H1 (cell line): ENCODE data around the gene OR4D11. TPM values are rescaled to one million over a fixed set of nuclear protein-coding genes. Genes with fewer than 3 reads are reported as not detected.

Source experiments
- CTCF ChIA-PET: fragments of 300-600 bp; sonication (Branson Sonifier 250); formaldehyde crosslinking; loops from one replicate; lab custom pipeline; 2021; ENCODE audit not compliant: partially characterized antibody; lab: Charles Lee
- POLR2A ChIA-PET: fragments of 300-600 bp; sonication (Branson Sonifier 250); formaldehyde crosslinking; loops from one replicate; lab custom pipeline; 2021; ENCODE audit warnings: inconsistent platforms; ENCODE audit not compliant: partially characterized antibody; lab: Charles Lee
- DNase-seq, 2 experiments: peaks; one replicate each; pipeline versions ENCODE4 v3.0.0 to v3.0.0-alpha.2; 2010 to 2022; ENCODE audit warnings: low spot score in 2 of 2, low read depth in 1 of 2, mixed read lengths in 1 of 2
- FAIRE-seq: peaks from 2 replicates; lab custom pipeline; 2011; peaks lifted over from hg19 to GRCh38; lab: Jason Lieb, UNC
- H2AFZ ChIP-seq: 2 replicates; pipeline ENCODE4 v1.8.1; 2012; ENCODE audit warnings: low read length, inconsistent platforms
- H2AK5ac ChIP-seq: 2 replicates; pipeline ENCODE4 v1.6.1; 2013; ENCODE audit warnings: low read depth, low read length
- H2BK120ac ChIP-seq: replicated peaks from 2 replicates; pipeline ENCODE3; 2013; ENCODE audit warnings: low read depth, low read length, inconsistent platforms
- H2BK12ac ChIP-seq: 2 replicates; pipeline ENCODE4 v1.6.1; 2013; ENCODE audit warnings: low read depth, low read length
- H2BK15ac ChIP-seq: 2 replicates; pipeline ENCODE4 v1.6.1; 2013; ENCODE audit warnings: low read length
- H2BK20ac ChIP-seq: 2 replicates; pipeline ENCODE4 v1.6.1; 2013; ENCODE audit warnings: low read length
- H2BK5ac ChIP-seq: 2 replicates; pipeline ENCODE4 v1.6.1; 2013; ENCODE audit warnings: low read depth, low read length
- H3K14ac ChIP-seq: 2 replicates; pipeline ENCODE4 v1.6.1; 2013; ENCODE audit warnings: inconsistent platforms; ENCODE audit not compliant: insufficient read length
- H3K18ac ChIP-seq: 2 replicates; pipeline ENCODE4 v1.6.1; 2013; ENCODE audit warnings: low read length; ENCODE audit errors: extremely low read depth
- H3K23ac ChIP-seq: 2 replicates; pipeline ENCODE4 v1.6.1; 2013; ENCODE audit warnings: inconsistent platforms; ENCODE audit not compliant: insufficient read length
- H3K23me2 ChIP-seq: 2 replicates; pipeline ENCODE4 v1.6.1; 2013; ENCODE audit warnings: low read depth, low read length
- H3K27ac ChIP-seq: 2 replicates; pipeline ENCODE4 v1.6.1; 2011; ENCODE audit warnings: low read depth, low read length, inconsistent platforms
- H3K27me3 ChIP-seq, 4 experiments: replicated peaks in 1 of 4; 1 replicate in 1 of 4; 2 replicates in 3 of 4; pipeline versions ENCODE4 v1.6.1 to v1.8.1; 2011 to 2013; ENCODE audit warnings: low read length in 3 of 4, mild to moderate bottlenecking in 3 of 4, inconsistent platforms in 2 of 4, mixed read lengths in 2 of 4, moderate library complexity in 1 of 4; ENCODE audit not compliant: control insufficient read depth in 3 of 4, insufficient read depth in 3 of 4; ENCODE audit errors: extremely low read depth in 1 of 4
- H3K36me3 ChIP-seq, 4 experiments: 2 replicates each; pipeline versions ENCODE4 v1.6.1 to v1.8.1; 2011 to 2013; ENCODE audit warnings: mild to moderate bottlenecking in 4 of 4, low read length in 3 of 4, moderate library complexity in 2 of 4, control low read depth in 1 of 4, inconsistent platforms in 1 of 4; ENCODE audit not compliant: insufficient read depth in 4 of 4, control insufficient read depth in 2 of 4
- H3K4ac ChIP-seq: replicated peaks from 2 replicates; pipeline ENCODE3; 2013; ENCODE audit warnings: low read length, low read depth, mixed read lengths, inconsistent platforms; ENCODE audit not compliant: insufficient read length
- H3K4me1 ChIP-seq, 4 experiments: replicated peaks in 1 of 4; 1 replicate in 1 of 4; 2 replicates in 3 of 4; pipeline versions ENCODE4 v1.6.1 to v1.8.1; 2011 to 2013; ENCODE audit warnings: low read length in 3 of 4, inconsistent platforms in 2 of 4, mixed read lengths in 1 of 4; ENCODE audit not compliant: insufficient read depth in 4 of 4, control insufficient read depth in 3 of 4
- H3K4me2 ChIP-seq, 2 experiments: 2 replicates each; pipeline versions ENCODE4 v1.6.1 to v1.8.1; 2011 to 2013; ENCODE audit warnings: low read depth in 2 of 2, low read length in 2 of 2, control low read depth in 1 of 2, inconsistent platforms in 1 of 2, mild to moderate bottlenecking in 1 of 2; ENCODE audit not compliant: insufficient read depth in 1 of 2
- H3K4me3 ChIP-seq, 4 experiments: fragments of 200-600, 300-600 bp in 1 of 4; sonication (generic), shearing (Covaris generic), sonication (Bioruptor Twin) in 1 of 4; 2 replicates each; pipeline versions ENCODE4 v1.5.1 to v1.8.1; 2011 to 2016; ENCODE audit warnings: low read length in 4 of 4, low read depth in 3 of 4, control low read depth in 2 of 4, inconsistent platforms in 2 of 4, mild to moderate bottlenecking in 2 of 4, mixed read lengths in 1 of 4, moderate library complexity in 1 of 4; ENCODE audit not compliant: insufficient read depth in 2 of 4; ENCODE audit errors: extremely low read depth in 1 of 4
- H3K56ac ChIP-seq: replicated peaks from 2 replicates; pipeline ENCODE3; 2013; ENCODE audit warnings: low read depth, mild to moderate bottlenecking, mixed read lengths, low read length, inconsistent platforms; ENCODE audit not compliant: insufficient read length
- H3K79me1 ChIP-seq: 2 replicates; pipeline ENCODE4 v1.6.1; 2013; ENCODE audit warnings: low read depth, low read length, control low read depth
- H3K79me2 ChIP-seq, 2 experiments: 2 replicates each; pipeline versions ENCODE4 v1.6.1 to v1.8.1; 2012 to 2013; ENCODE audit warnings: low read length in 2 of 2, mild to moderate bottlenecking in 2 of 2, inconsistent platforms in 1 of 2; ENCODE audit not compliant: insufficient read depth in 2 of 2, control insufficient read depth in 1 of 2
- H3K9ac ChIP-seq, 4 experiments: replicated peaks in 1 of 4; 1 replicate in 1 of 4; 2 replicates in 3 of 4; pipeline versions ENCODE4 v1.6.1 to v1.8.1; 2011 to 2013; ENCODE audit warnings: low read depth in 3 of 4, low read length in 3 of 4, control low read depth in 2 of 4, mild to moderate bottlenecking in 2 of 4, moderate library complexity in 2 of 4, inconsistent platforms in 1 of 4; ENCODE audit errors: extremely low read depth in 1 of 4
- H3K9me3 ChIP-seq, 2 experiments: 2 replicates each; pipeline versions ENCODE4 v1.6.1 to v1.8.1; 2012 to 2013; ENCODE audit warnings: mild to moderate bottlenecking in 2 of 2, moderate library complexity in 2 of 2, control low read depth in 1 of 2, inconsistent platforms in 1 of 2, low read depth in 1 of 2, low read length in 1 of 2, mixed read lengths in 1 of 2; ENCODE audit not compliant: insufficient read depth in 2 of 2
- H4K20me1 ChIP-seq, 2 experiments: replicated peaks in 1 of 2; 2 replicates each; pipeline versions ENCODE3 to v1.8.1; 2011 to 2013; ENCODE audit warnings: inconsistent platforms in 2 of 2, low read length in 2 of 2, mild to moderate bottlenecking in 1 of 2; ENCODE audit not compliant: insufficient read depth in 2 of 2, control insufficient read depth in 1 of 2
- H4K5ac ChIP-seq: 2 replicates; pipeline ENCODE4 v1.6.1; 2013; ENCODE audit warnings: low read length, low read depth, mixed read lengths, inconsistent platforms; ENCODE audit not compliant: insufficient read length
- H4K8ac ChIP-seq: 2 replicates; pipeline ENCODE4 v1.8.0; 2013; ENCODE audit warnings: mild to moderate bottlenecking, moderate library complexity, low read length, inconsistent platforms; ENCODE audit not compliant: insufficient read depth; ENCODE audit errors: extremely low read depth
- H4K91ac ChIP-seq: replicated peaks from 2 replicates; pipeline ENCODE3; 2013; ENCODE audit warnings: low read length, mixed read lengths, inconsistent platforms; ENCODE audit not compliant: insufficient read length
- EP300 ChIP-seq, 2 experiments: IDR thresholded peaks; 1 replicate in 1 of 2; 2 replicates in 1 of 2; pipeline ENCODE4 v1.6.1; 2011 to 2012; ENCODE audit warnings: low read depth in 2 of 2, low read length in 2 of 2, mild to moderate bottlenecking in 2 of 2, borderline replicate concordance in 1 of 2, inconsistent platforms in 1 of 2, moderate library complexity in 1 of 2
- EZH2 ChIP-seq: fragments of 200-600 bp; sonication (generic); IDR thresholded peaks from 2 replicates; pipeline ENCODE4 v1.7.1; 2012; ENCODE audit warnings: low read depth, mild to moderate bottlenecking, moderate library complexity, low read length, inconsistent platforms; ENCODE audit not compliant: severe bottlenecking
- FOSL1 ChIP-seq: IDR thresholded peaks from 2 replicates; pipeline ENCODE4 v1.6.1; 2011; ENCODE audit warnings: mild to moderate bottlenecking, low read depth, low read length, moderate library complexity; ENCODE audit not compliant: insufficient read depth
- HDAC2 ChIP-seq, 2 experiments: fragments of 300-600 bp in 1 of 2; sonication (generic) in 1 of 2; IDR thresholded peaks; 2 replicates each; pipeline ENCODE4 v1.6.1; 2011 to 2012; ENCODE audit warnings: low read depth in 2 of 2, low read length in 2 of 2, mild to moderate bottlenecking in 2 of 2, moderate library complexity in 2 of 2, borderline replicate concordance in 1 of 2, inconsistent platforms in 1 of 2
- JUND ChIP-seq: IDR thresholded peaks from 2 replicates; pipeline ENCODE4 v1.6.1; 2011; ENCODE audit warnings: mild to moderate bottlenecking, improper control_type of control experiment, low read length
- KDM5A ChIP-seq: fragments of 200-600 bp; IDR thresholded peaks from 2 replicates; pipeline ENCODE4 v1.7.1; 2012; ENCODE audit warnings: mild to moderate bottlenecking, low read length, inconsistent platforms, mixed read lengths
- SAP30 ChIP-seq: fragments of 300-600 bp; sonication (generic); IDR thresholded peaks from 2 replicates; pipeline ENCODE4 v1.7.1; 2012; ENCODE audit warnings: low read length, moderate library complexity, mild to moderate bottlenecking, inconsistent platforms; ENCODE audit not compliant: insufficient read depth, insufficient replicate concordance
- WGBS, 2 experiments: shearing (Covaris generic) in 1 of 2; methylation state at CpG; one replicate each; pipeline versions ENCODE4 v1.1.6 to v1.1.7; 2013 to 2015; ENCODE audit warnings: low lambda C conversion rate in 2 of 2, mixed read lengths in 2 of 2, inconsistent platforms in 1 of 2, low coverage in 1 of 2, missing lambda C conversion rate in 1 of 2; ENCODE audit not compliant: insufficient replicate concordance in 2 of 2, insufficient coverage in 1 of 2, insufficient read length in 1 of 2; ENCODE audit errors: extremely low coverage in 1 of 2, missing lambda C conversion rate in 1 of 2; 5-methylcytosine and 5-hydroxymethylcytosine counted together
- polyA plus RNA-seq, 7 experiments: library from polyadenylated mRNA; depleted of rRNA in 3 of 7; stranded (reverse) in 5 of 7; unstranded in 2 of 7; fragments of >200 nt in 5 of 7; fragments of 200-250 nt in 2 of 7; gene quantifications; 1 replicate in 5 of 7; 2 replicates in 1 of 7; 4 replicates in 1 of 7; pipeline versions ENCODE4 v1.2.1 to v1.2.3, GENCODE V29; 2011 to 2013; ENCODE audit warnings: missing spikeins in 2 of 7, mixed read lengths in 2 of 7
- total RNA-seq: library from RNA; stranded (reverse); fragmentation: NEBNext Ultra II Directional; extraction: Animal tissue kit (Norgen Biotek cat#: 25700); gene quantifications from 2 replicates; pipeline ENCODE4 v1.2.1, GENCODE V29; 2021
- TF ChIP-seq, protein P1 (sequence below), 3 experiments: IDR thresholded peaks; 1 replicate in 2 of 3; 2 replicates in 1 of 3; pipeline versions ENCODE4 v1.5.1 to v1.6.1; 2011; ENCODE audit warnings: low read length in 3 of 3, mild to moderate bottlenecking in 3 of 3, inconsistent platforms in 2 of 3, low read depth in 1 of 3, moderate library complexity in 1 of 3; ENCODE audit not compliant: insufficient read depth in 1 of 3; ENCODE audit errors: control extremely low read depth in 1 of 3
- TF ChIP-seq, protein P2 (sequence below): IDR thresholded peaks from 2 replicates; pipeline ENCODE4 v1.6.1; 2012; ENCODE audit warnings: low read length, inconsistent platforms

The OR4D11 gene
- total and polyA plus RNA-seq, 2 of the 8 experiments (the other 6 are each of a cell fraction or from before 2014, with no cell fraction given) = not detected

DNA sequence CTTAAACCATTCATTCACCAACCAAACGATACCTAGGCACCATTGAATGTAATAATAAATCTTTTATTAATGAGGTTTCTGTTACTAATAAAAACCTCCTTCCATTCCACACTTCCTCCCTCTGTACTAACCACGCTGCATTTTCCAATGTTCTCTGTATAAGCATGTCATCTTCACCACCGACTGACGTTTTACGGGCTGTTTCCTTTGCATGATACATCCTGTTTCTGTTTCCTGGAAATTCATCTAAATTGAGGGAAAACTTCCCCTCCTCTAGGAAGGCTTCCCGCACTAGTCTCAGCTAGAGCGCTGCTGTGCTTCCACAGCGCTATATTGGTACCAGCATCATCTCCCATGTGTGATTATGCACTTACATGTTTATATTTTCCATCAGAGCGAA lies 28.2 kb upstream of the OR4D11 start:
- Histone ChIP-seq H3K27me3 (no peaks in the 10 kb centered on the region), H3K4me3 (no peak overlapping the region), H2BK20ac (no peak overlapping the region), H2AK5ac (no peak overlapping the region), H3K27ac (no peak overlapping the region), H2BK15ac (no peak overlapping the region), H2BK5ac (no peak overlapping the region), H3K18ac (no peak overlapping the region), H3K36me3 (no peaks in the 10 kb centered on the region), H4K91ac (no peak overlapping the region), H3K4ac (no peak overlapping the region), H3K14ac (no peak overlapping the region), H3K9me3 (no peaks in the 10 kb centered on the region), H2BK120ac (no peak overlapping the region), H3K23ac (no peak overlapping the region), H3K4me2 (no peak overlapping the region), H3K23me2 (no peaks in the 10 kb centered on the region; the same call in 1 of the 2 replicates), H3K56ac (no peak overlapping the region), H3K4me1 (no peaks in the 10 kb centered on the region), H4K5ac (no peak overlapping the region), H3K9ac (no peak overlapping the region), H2BK12ac (no peak overlapping the region), H3K79me2 (no peaks in the 10 kb centered on the region), H3K79me1 (no peaks in the 10 kb centered on the region), H4K20me1 (no peaks in the 10 kb centered on the region), H4K8ac (no peak overlapping the region), H2AFZ (no peak overlapping the region)
- 82% methylated on average over 9 of the region's 9 CpGs; no CpG with 5 or more reads in 1 of the 2 experiments for WGBS, 2 experiments
- no peak for DNase-seq
- POLR2A ChIA-PET = no interaction called here
- CTCF ChIA-PET = no interaction called here
- FAIRE-seq = no peak
- TF ChIP-seq KDM5A = no peak
- TF ChIP-seq SAP30 = no peak
- no peak for TF ChIP-seq EP300 (IDR thresholded peaks at IDR 0.05; ENCODE audit: borderline replicate concordance in 1 of 2, low read depth in 2 of 2, low read length in 2 of 2)
- TF ChIP-seq HDAC2 (IDR thresholded peaks at IDR 0.05; ENCODE audit: borderline replicate concordance in 1 of 2, low read depth in 2 of 2, low read length in 2 of 2) = no peak
- no peak for TF ChIP-seq EZH2
- TF ChIP-seq, protein P1, sequence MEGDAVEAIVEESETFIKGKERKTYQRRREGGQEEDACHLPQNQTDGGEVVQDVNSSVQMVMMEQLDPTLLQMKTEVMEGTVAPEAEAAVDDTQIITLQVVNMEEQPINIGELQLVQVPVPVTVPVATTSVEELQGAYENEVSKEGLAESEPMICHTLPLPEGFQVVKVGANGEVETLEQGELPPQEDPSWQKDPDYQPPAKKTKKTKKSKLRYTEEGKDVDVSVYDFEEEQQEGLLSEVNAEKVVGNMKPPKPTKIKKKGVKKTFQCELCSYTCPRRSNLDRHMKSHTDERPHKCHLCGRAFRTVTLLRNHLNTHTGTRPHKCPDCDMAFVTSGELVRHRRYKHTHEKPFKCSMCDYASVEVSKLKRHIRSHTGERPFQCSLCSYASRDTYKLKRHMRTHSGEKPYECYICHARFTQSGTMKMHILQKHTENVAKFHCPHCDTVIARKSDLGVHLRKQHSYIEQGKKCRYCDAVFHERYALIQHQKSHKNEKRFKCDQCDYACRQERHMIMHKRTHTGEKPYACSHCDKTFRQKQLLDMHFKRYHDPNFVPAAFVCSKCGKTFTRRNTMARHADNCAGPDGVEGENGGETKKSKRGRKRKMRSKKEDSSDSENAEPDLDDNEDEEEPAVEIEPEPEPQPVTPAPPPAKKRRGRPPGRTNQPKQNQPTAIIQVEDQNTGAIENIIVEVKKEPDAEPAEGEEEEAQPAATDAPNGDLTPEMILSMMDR (IDR thresholded peaks at IDR 0.05; ENCODE audit: control extremely low read depth in 1 of 3, insufficient read depth in 1 of 3, low read depth in 1 of 3, low read length in 3 of 3) = no peak
- TF ChIP-seq, protein P2, sequence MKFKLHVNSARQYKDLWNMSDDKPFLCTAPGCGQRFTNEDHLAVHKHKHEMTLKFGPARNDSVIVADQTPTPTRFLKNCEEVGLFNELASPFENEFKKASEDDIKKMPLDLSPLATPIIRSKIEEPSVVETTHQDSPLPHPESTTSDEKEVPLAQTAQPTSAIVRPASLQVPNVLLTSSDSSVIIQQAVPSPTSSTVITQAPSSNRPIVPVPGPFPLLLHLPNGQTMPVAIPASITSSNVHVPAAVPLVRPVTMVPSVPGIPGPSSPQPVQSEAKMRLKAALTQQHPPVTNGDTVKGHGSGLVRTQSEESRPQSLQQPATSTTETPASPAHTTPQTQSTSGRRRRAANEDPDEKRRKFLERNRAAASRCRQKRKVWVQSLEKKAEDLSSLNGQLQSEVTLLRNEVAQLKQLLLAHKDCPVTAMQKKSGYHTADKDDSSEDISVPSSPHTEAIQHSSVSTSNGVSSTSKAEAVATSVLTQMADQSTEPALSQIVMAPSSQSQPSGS = no peak
- TF ChIP-seq FOSL1 = no peak
- TF ChIP-seq JUND = no peak
